GM21717 (cell line): ENCODE data around the gene DKK1.
"Not testable (repeated sequence)": the region's sequence is repeated elsewhere in the genome, so short reads cannot be mapped to it uniquely, and the experiment has no call there.

Experiments
- ATAC-seq: cut with Tn5 transposase; IDR thresholded peaks from one replicate; pipeline ENCODE4 v1.9.1; 2021; ENCODE audit warnings: mild to moderate bottlenecking, moderate library complexity; ENCODE audit not compliant: unreplicated experiment

Gene DKK1

GRCh38 chr10:52365547-52366432, 51.7 kb downstream of the DKK1 start:
- not testable (repeated sequence) for ATAC-seq
